ENCODE data around the gene HMSD. TPM values are rescaled to one million over a fixed set of nuclear protein-coding genes. Genes with fewer than 3 reads are reported as not detected.
A peak's percentile ranks its signal among the peaks of the same experiment; 100 is the strongest.

Gene HMSD
- total RNA-seq, 1 experiment from 2014 or later: not detected

GRCh38 chr18:63987743-63988142 lies 38.6 kb downstream of the HMSD start:
- POLR2A ChIA-PET: no interaction called here
- intact Hi-C loops (cut with micrococcal nuclease): no loop called here
- H3K4me1 Mint-ChIP-seq (ENCODE audit: insufficient read depth, unreplicated experiment): no peaks in the 10 kb centered on the region
- no peak overlapping the region for H3K4me3 Mint-ChIP-seq (ENCODE audit: unreplicated experiment)
- BruUV-seq (replicated peaks): no TSS peak
- H3K36me3 Mint-ChIP-seq (ENCODE audit: insufficient read depth, unreplicated experiment): peaks cover 71% of the 10 kb centered on the region
- DNase-seq (ENCODE audit: unreplicated experiment): no peak
- H3K27me3 Mint-ChIP-seq (ENCODE audit: insufficient read depth, unreplicated experiment): no peaks in the 10 kb centered on the region
- TF ChIP-seq CTCF (IDR thresholded peaks at IDR 0.05; ENCODE audit: unreplicated experiment): no peak
- CTCF ChIA-PET: interaction anchor here (0.9 to 1.1 kb wide), 2 partner anchors 10 to 30 kb away, joined by 3 read pairs; no protein-coding TSS in a partner anchor
- no peaks in the 10 kb centered on the region for H3K9me3 Mint-ChIP-seq (ENCODE audit: unreplicated experiment)
- no peak overlapping the region for H3K27ac Mint-ChIP-seq (ENCODE audit: low read depth, unreplicated experiment)

- POLR2A ChIA-PET: no interaction called here
Observed at GRCh38 chr18:63992751-63993150, 43.6 kb downstream of the HMSD start.

GRCh38 chr18:63994783-63995399 lies 45.8 kb downstream of the HMSD start:
- BruUV-seq (replicated peaks): no TSS peak
- ChIA-PET POLR2A (no interaction called here), CTCF (interaction anchor here (0.6 to 3.4 kb wide), 14 partner anchors 10 to 145 kb away, joined by 3 to 32 read pairs (median 4); no protein-coding TSS in a partner anchor)
- peak; percentile 92 for TF ChIP-seq CTCF (IDR thresholded peaks at IDR 0.05; ENCODE audit: unreplicated experiment)
- Mint-ChIP-seq H3K4me3 (ENCODE audit: unreplicated experiment) (no peak overlapping the region), H3K27me3 (ENCODE audit: insufficient read depth, unreplicated experiment) (no peaks in the 10 kb centered on the region), H3K4me1 (ENCODE audit: insufficient read depth, unreplicated experiment) (no peaks in the 10 kb centered on the region), H3K36me3 (ENCODE audit: insufficient read depth, unreplicated experiment) (peaks cover 15% of the 10 kb centered on the region), H3K9me3 (ENCODE audit: unreplicated experiment) (peaks cover 7% of the 10 kb centered on the region), H3K27ac (ENCODE audit: low read depth, unreplicated experiment) (no peak overlapping the region)
- peak; percentile 52 for DNase-seq (ENCODE audit: unreplicated experiment)
- intact Hi-C loops (cut with micrococcal nuclease): loop anchor here (1.0 kb wide), 1 partner anchor 32 kb away; no protein-coding TSS in a partner anchor

More at GRCh38 chr18:63992751-63993150, 43.6 kb downstream of the HMSD start:
- H3K9me3 Mint-ChIP-seq (ENCODE audit: unreplicated experiment): peaks cover 7% of the 10 kb centered on the region
- TF ChIP-seq CTCF (IDR thresholded peaks at IDR 0.05; ENCODE audit: unreplicated experiment): no peak
- no TSS peak for BruUV-seq (replicated peaks)
- H3K4me3 Mint-ChIP-seq (ENCODE audit: unreplicated experiment): no peak overlapping the region
- CTCF ChIA-PET: no interaction called here
- no peak overlapping the region for H3K27ac Mint-ChIP-seq (ENCODE audit: low read depth, unreplicated experiment)
- H3K27me3 Mint-ChIP-seq (ENCODE audit: insufficient read depth, unreplicated experiment): no peaks in the 10 kb centered on the region
- intact Hi-C loops (cut with micrococcal nuclease): no loop called here
- no peak for DNase-seq (ENCODE audit: unreplicated experiment)
- H3K36me3 Mint-ChIP-seq (ENCODE audit: insufficient read depth, unreplicated experiment): peaks cover 30% of the 10 kb centered on the region
- no peaks in the 10 kb centered on the region for H3K4me1 Mint-ChIP-seq (ENCODE audit: insufficient read depth, unreplicated experiment)

- no TSS peak for BruUV-seq (replicated peaks)
- DNase-seq (ENCODE audit: unreplicated experiment): no peak
- H3K9me3 Mint-ChIP-seq (ENCODE audit: unreplicated experiment): peaks cover 7% of the 10 kb centered on the region
- H3K4me3 Mint-ChIP-seq (ENCODE audit: unreplicated experiment): no peak overlapping the region
- no peak overlapping the region for H3K27ac Mint-ChIP-seq (ENCODE audit: low read depth, unreplicated experiment)
- H3K27me3 Mint-ChIP-seq (ENCODE audit: insufficient read depth, unreplicated experiment): no peaks in the 10 kb centered on the region
- ChIA-PET POLR2A (no interaction called here), CTCF (interaction anchor here (0.6 to 1.1 kb wide), 5 partner anchors 9 to 964 kb away, joined by 3 to 4 read pairs (median 3); no protein-coding TSS in a partner anchor)
- no peaks in the 10 kb centered on the region for H3K4me1 Mint-ChIP-seq (ENCODE audit: insufficient read depth, unreplicated experiment)
- intact Hi-C loops (cut with micrococcal nuclease): no loop called here
- no peak for TF ChIP-seq CTCF (IDR thresholded peaks at IDR 0.05; ENCODE audit: unreplicated experiment)
- peaks cover 6% of the 10 kb centered on the region for H3K36me3 Mint-ChIP-seq (ENCODE audit: insufficient read depth, unreplicated experiment)
Observed at GRCh38 chr18:63997041-63997440, 47.9 kb downstream of the HMSD start.

All from MCF 10A (cell line).